ENCODE data around the gene PTPRCAP.
"Not testable (repeated sequence)": the region's sequence is repeated elsewhere in the genome, so short reads cannot be mapped to it uniquely, and the experiment has no call there.

Gene PTPRCAP

GRCh38 chr11:67437082-67437808 lies at the start of gene PTPRCAP:
PTPRCAP (minus strand) TSS chr11:67437682; CDS start chr11:67437619, 63 bp downstream.
- Mint-ChIP-seq H3K27me3 (no peaks in the 10 kb centered on the region), H3K9me3 (no peaks in the 10 kb centered on the region), H3K4me1 (ENCODE audit: low read depth) (peaks cover 73% of the 10 kb centered on the region), H3K27ac (peak within 1 kb of the TSS; percentile 98), H3K4me3 (peak within 1 kb of the TSS; percentile 91), H3K36me3 (ENCODE audit: low read depth) (peaks cover 23% of the 10 kb centered on the region)

GRCh38 chr11:67486481-67487195 lies 49.2 kb upstream of the PTPRCAP start:
- H3K4me1 Mint-ChIP-seq (ENCODE audit: low read depth): peaks cover 73% of the 10 kb centered on the region
- H3K27ac Mint-ChIP-seq: peak overlapping the region; percentile 92
- peak overlapping the region; percentile 90 for H3K4me3 Mint-ChIP-seq
- H3K9me3 Mint-ChIP-seq: no peaks in the 10 kb centered on the region
- H3K36me3 Mint-ChIP-seq (ENCODE audit: low read depth): peaks cover 47% of the 10 kb centered on the region
- no peaks in the 10 kb centered on the region for H3K27me3 Mint-ChIP-seq

GRCh38 chr11:67485873-67486361 lies 48.4 kb upstream of the PTPRCAP start:
- Mint-ChIP-seq H3K4me1 (ENCODE audit: low read depth) (peaks cover 73% of the 10 kb centered on the region), H3K36me3 (ENCODE audit: low read depth) (peaks cover 45% of the 10 kb centered on the region), H3K4me3 (peak overlapping the region; percentile 90), H3K27ac (peak overlapping the region; percentile 92)
- H3K27me3 Mint-ChIP-seq, H3K9me3 Mint-ChIP-seq: not testable (repeated sequence)

GRCh38 chr11:67484847-67485311 lies 47.4 kb upstream of the PTPRCAP start:
- H3K27ac Mint-ChIP-seq: peak overlapping the region; percentile 99
- H3K27me3 Mint-ChIP-seq: no peaks in the 10 kb centered on the region
- H3K36me3 Mint-ChIP-seq (ENCODE audit: low read depth): peaks cover 41% of the 10 kb centered on the region
- H3K4me1 Mint-ChIP-seq (ENCODE audit: low read depth): peaks cover 72% of the 10 kb centered on the region
- H3K9me3 Mint-ChIP-seq: no peaks in the 10 kb centered on the region
- H3K4me3 Mint-ChIP-seq: peak overlapping the region; percentile 90

- peaks cover 67% of the 10 kb centered on the region for H3K4me1 Mint-ChIP-seq (ENCODE audit: low read depth)
- H3K27me3 Mint-ChIP-seq: no peaks in the 10 kb centered on the region
- H3K9me3 Mint-ChIP-seq: no peaks in the 10 kb centered on the region
- peak overlapping the region; percentile 90 for H3K4me3 Mint-ChIP-seq
- peak overlapping the region; percentile 99 for H3K27ac Mint-ChIP-seq
- H3K36me3 Mint-ChIP-seq (ENCODE audit: low read depth): peaks cover 36% of the 10 kb centered on the region
Observed at GRCh38 chr11:67483831-67484665, 46.6 kb upstream of the PTPRCAP start.

GRCh38 chr11:67482827-67483798 lies 45.6 kb upstream of the PTPRCAP start, which contains the start of gene AIP:
AIP (plus strand) TSS chr11:67483026; CDS start chr11:67483159, 133 bp downstream.
- H3K9me3 Mint-ChIP-seq: no peaks in the 10 kb centered on the region
- peak within 1 kb of the TSS; percentile 90 for H3K4me3 Mint-ChIP-seq
- H3K27me3 Mint-ChIP-seq: no peaks in the 10 kb centered on the region
- H3K4me1 Mint-ChIP-seq (ENCODE audit: low read depth): peaks cover 58% of the 10 kb centered on the region
- H3K27ac Mint-ChIP-seq: peak within 1 kb of the TSS; percentile 99
- H3K36me3 Mint-ChIP-seq (ENCODE audit: low read depth): peaks cover 36% of the 10 kb centered on the region

GRCh38 chr11:67482275-67482826 lies 44.9 kb upstream of the PTPRCAP start:
- H3K4me1 Mint-ChIP-seq (ENCODE audit: low read depth): peaks cover 50% of the 10 kb centered on the region
- peak overlapping the region; percentile 99 for H3K27ac Mint-ChIP-seq
- no peaks in the 10 kb centered on the region for H3K9me3 Mint-ChIP-seq
- peaks cover 28% of the 10 kb centered on the region for H3K36me3 Mint-ChIP-seq (ENCODE audit: low read depth)
- peak overlapping the region; percentile 90 for H3K4me3 Mint-ChIP-seq
- H3K27me3 Mint-ChIP-seq: no peaks in the 10 kb centered on the region

GRCh38 chr11:67477344-67478050 lies 40.0 kb upstream of the PTPRCAP start:
- H3K36me3 Mint-ChIP-seq (ENCODE audit: low read depth); H3K4me3 Mint-ChIP-seq; H3K4me1 Mint-ChIP-seq (ENCODE audit: low read depth); H3K9me3 Mint-ChIP-seq; H3K27me3 Mint-ChIP-seq; H3K27ac Mint-ChIP-seq: not testable (repeated sequence)

- not testable (repeated sequence) for H3K4me3 Mint-ChIP-seq, H3K27ac Mint-ChIP-seq
Observed at GRCh38 chr11:67476692-67477091, 39.2 kb upstream of the PTPRCAP start.

GRCh38 chr11:67472882-67473281 lies 35.4 kb upstream of the PTPRCAP start:
- Mint-ChIP-seq H3K27ac (no peak overlapping the region), H3K4me1 (ENCODE audit: low read depth) (peaks cover 10% of the 10 kb centered on the region), H3K9me3 (no peaks in the 10 kb centered on the region), H3K27me3 (no peaks in the 10 kb centered on the region), H3K36me3 (ENCODE audit: low read depth) (no peaks in the 10 kb centered on the region), H3K4me3 (no peak overlapping the region)

More at GRCh38 chr11:67476692-67477091, 39.2 kb upstream of the PTPRCAP start:
- H3K9me3 Mint-ChIP-seq; H3K4me1 Mint-ChIP-seq (ENCODE audit: low read depth); H3K36me3 Mint-ChIP-seq (ENCODE audit: low read depth); H3K27me3 Mint-ChIP-seq: not testable (repeated sequence)

GRCh38 chr11:67470337-67471002 lies 33.0 kb upstream of the PTPRCAP start:
- Mint-ChIP-seq H3K27me3 (no peaks in the 10 kb centered on the region), H3K36me3 (ENCODE audit: low read depth) (no peaks in the 10 kb centered on the region), H3K4me1 (ENCODE audit: low read depth) (peaks cover 26% of the 10 kb centered on the region), H3K9me3 (no peaks in the 10 kb centered on the region), H3K27ac (peak overlapping the region; percentile 61), H3K4me3 (peak overlapping the region; percentile 75)

- no peaks in the 10 kb centered on the region for H3K9me3 Mint-ChIP-seq
- peaks cover 30% of the 10 kb centered on the region for H3K4me1 Mint-ChIP-seq (ENCODE audit: low read depth)
- peak overlapping the region; percentile 86 for H3K27ac Mint-ChIP-seq
- H3K36me3 Mint-ChIP-seq (ENCODE audit: low read depth): no peaks in the 10 kb centered on the region
- H3K4me3 Mint-ChIP-seq: peak overlapping the region; percentile 75
- H3K27me3 Mint-ChIP-seq: no peaks in the 10 kb centered on the region
Observed at GRCh38 chr11:67469508-67469811, 32.0 kb upstream of the PTPRCAP start.

Data from stimulated activated naive CD8-positive, alpha-beta T cell treated with anti-CD3 and anti-CD28 coated beads, Interleukin-15, Interleukin-2, amounts not matched to agents 100 ng/mL and 50 ng/mL, for 24 hours (primary cell).